GM19043 (cell line): ENCODE data around the gene QRFP.
"Not testable (repeated sequence)": the region's sequence is repeated elsewhere in the genome, so short reads cannot be mapped to it uniquely, and the experiment has no call there.

Experiments used
- ATAC-seq: cut with Tn5 transposase; IDR thresholded peaks from one replicate; pipeline ENCODE4 v1.9.1; 2021; ENCODE audit warnings: low read depth; ENCODE audit not compliant: unreplicated experiment

Gene QRFP

GRCh38 chr9:130920762-130921299 is 24.2 kb upstream of the QRFP start:
- ATAC-seq: no peak

GRCh38 chr9:130920233-130920632 is 23.6 kb upstream of the QRFP start:
- ATAC-seq: no peak

GRCh38 chr9:130919559-130920145 is 23.0 kb upstream of the QRFP start:
- no peak for ATAC-seq

GRCh38 chr9:130918826-130919558 is 22.4 kb upstream of the QRFP start:
- no peak for ATAC-seq

GRCh38 chr9:130918101-130918825 is 21.7 kb upstream of the QRFP start:
- no peak for ATAC-seq

GRCh38 chr9:130917168-130917960 is 20.8 kb upstream of the QRFP start:
- no peak for ATAC-seq

GRCh38 chr9:130915096-130915447 is 18.5 kb upstream of the QRFP start:
- ATAC-seq: no peak

GRCh38 chr9:130914417-130915095 is 17.9 kb upstream of the QRFP start:
- no peak for ATAC-seq

GRCh38 chr9:130913599-130914416 is 17.2 kb upstream of the QRFP start:
- ATAC-seq: no peak

GRCh38 chr9:130912932-130913598 is 16.5 kb upstream of the QRFP start:
- ATAC-seq: no peak

GRCh38 chr9:130911254-130912049 is 14.8 kb upstream of the QRFP start:
- ATAC-seq: no peak

- ATAC-seq: not testable (repeated sequence)
Measured at GRCh38 chr9:130910670-130911069, 14.1 kb upstream of the QRFP start.

GRCh38 chr9:130910041-130910440 is 13.4 kb upstream of the QRFP start:
- ATAC-seq: not testable (repeated sequence)

- no peak for ATAC-seq
Measured at GRCh38 chr9:130908878-130909355, 12.3 kb upstream of the QRFP start.

- no peak for ATAC-seq
Measured at GRCh38 chr9:130908146-130908877, 11.7 kb upstream of the QRFP start.

GRCh38 chr9:130906735-130907416 is 10.3 kb upstream of the QRFP start:
- ATAC-seq: no peak
